HG03521 (cell line): Measurements from ENCODE around the gene HERC4.
"Not testable (repeated sequence)": the region's sequence is repeated elsewhere in the genome, so short reads cannot be mapped to it uniquely, and the experiment has no call there.

Source experiments
- ATAC-seq: cut with Tn5 transposase; IDR thresholded peaks from one replicate; pipeline ENCODE4 v1.9.1; 2021; ENCODE audit warnings: mild to moderate bottlenecking, moderate library complexity; ENCODE audit not compliant: unreplicated experiment

The HERC4 gene

DNA sequence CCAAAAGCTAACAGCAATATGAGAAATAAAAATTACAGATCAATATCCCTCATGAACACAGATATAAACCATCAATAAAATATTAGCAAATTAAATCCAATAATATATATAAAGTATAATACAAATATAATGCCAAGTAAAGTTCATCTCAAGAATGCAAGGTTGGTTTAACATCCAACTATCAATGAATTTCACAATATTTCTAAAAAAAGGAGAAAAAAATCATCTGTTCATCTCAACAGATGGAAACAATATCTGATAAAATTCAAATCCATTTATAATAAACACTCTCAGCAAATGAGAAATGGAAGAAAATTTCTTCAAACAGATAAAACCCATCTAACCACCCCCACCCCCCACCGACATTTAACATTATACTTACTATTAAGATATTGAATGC, 103.8 kb downstream of the HERC4 start:
- no peak for ATAC-seq

DNA sequence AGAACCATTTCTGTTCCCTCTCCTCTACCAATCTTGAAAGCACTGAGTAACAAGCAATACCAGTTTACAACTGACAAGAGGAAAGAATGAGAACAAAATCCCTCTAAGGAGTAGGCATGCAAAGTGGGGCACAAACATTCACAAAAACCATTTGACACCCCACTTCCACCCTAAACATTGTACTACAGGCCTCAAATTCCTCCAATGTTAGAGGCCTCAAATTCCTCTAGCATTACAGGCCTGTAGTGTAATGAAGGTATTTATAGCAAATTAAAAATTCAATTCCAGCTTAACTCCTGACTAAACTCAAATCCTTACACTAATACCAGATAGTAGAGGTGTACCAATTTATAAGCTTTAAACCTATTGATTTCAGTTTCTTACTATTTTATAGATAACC, 105.2 kb downstream of the HERC4 start:
- no peak for ATAC-seq

DNA sequence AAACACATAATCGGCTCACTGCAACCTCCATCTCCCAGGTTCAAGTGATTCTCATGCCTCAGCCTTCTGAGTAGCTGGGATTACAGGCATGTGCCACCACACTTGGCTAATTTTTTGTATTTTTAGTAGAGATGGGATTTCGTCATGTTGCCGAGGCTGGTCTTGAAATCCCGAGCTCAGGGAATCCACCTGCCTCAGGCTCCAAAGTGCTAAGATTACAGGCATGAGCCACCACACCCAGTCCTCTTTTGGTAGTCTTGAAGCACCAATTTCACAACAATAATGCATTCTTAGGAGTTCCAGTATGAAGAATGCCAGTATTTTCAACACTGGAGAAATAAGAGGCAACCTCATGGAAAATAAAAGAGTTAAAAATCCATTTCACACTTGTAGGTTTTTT, 109.0 kb downstream of the HERC4 start:
- not testable (repeated sequence) for ATAC-seq

DNA sequence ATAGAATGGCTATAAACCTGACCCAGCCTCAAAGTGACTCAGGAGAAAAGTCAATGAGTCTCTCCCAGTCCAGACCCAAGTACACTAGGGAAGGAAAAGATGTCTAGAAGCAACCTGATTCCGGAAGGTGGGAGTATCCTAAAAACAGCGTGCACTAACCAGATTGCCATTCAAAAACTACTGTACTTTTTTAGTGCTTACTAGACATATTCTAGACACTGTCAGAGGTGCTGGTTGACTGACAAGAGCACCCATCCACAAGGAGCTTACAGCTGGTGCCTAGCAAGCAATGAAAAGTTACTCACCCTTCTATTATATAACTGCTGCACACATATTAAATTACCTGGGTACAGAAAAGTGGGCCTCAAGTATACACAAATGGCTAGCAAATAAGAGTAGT, 109.6 kb downstream of the HERC4 start:
- ATAC-seq: no peak

DNA sequence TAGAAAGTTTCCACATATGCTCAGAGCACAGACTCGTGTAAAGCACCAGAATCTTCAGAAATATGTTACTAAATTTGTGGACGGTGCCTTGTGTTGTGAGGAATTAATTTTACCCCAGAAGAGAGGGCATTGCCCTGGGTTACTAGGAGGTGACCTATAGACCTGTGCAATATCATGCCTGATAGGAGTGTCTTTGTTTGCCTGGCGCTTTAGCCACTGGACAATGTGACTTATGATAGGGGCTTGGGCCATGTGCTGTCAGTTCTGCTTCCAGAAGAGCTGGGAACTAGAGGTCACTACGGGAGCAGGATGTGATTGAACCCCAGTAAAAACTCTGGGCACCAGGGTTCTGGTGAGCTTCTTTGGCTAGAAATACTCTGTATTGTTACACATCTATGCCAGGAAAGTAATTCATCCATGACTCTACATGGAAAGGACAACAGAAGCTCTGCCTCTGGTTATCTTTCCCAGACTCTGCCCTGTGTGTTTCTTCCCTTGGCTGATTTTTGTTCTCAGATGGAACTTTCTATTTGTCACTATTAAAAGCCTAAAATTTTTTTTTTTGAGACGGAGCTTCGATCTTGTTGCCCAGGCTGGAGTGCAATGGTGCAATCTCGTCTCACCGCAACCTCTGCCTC, 115.1 kb downstream of the HERC4 start:
- ATAC-seq: no peak

DNA sequence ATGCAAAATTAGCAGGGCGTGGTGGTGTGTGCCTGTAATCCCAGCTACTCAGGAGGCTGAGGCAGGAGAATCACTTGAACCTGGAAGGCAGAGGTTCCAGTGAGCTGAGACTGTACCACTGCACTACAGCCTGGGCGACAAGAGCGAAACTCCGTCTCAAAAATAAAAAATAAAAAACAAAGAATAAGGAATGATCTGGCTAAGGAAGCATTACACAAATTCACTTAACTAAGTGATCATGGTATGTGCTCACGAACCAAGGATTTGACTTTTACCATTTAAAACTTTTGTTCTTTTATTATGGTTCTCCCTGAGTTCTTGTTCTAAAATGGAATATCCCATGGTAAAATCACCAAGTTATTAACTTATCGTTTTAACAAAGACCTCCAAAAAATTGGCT, 119.5 kb downstream of the HERC4 start:
- ATAC-seq: no peak

DNA sequence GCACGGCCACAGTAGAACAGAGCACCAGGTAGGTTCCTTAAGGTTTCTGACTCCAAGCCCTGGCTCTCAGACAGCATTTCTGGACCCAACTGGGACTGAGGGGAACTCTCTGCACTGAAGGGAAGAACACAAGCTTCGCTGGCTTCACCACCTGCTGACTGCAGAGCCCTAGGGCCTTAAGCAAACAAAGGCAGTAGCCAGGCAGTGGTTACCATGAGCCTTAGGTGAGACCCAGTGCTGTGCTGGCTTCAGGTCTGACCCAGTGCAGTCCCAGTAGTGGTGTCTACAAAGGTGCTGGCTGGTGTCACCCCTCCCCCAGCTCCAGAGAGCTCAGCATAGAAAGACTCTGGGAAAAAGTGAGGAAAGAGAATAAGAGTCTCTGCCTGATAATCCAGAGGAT, 131.2 kb downstream of the HERC4 start:
- ATAC-seq: no peak

DNA sequence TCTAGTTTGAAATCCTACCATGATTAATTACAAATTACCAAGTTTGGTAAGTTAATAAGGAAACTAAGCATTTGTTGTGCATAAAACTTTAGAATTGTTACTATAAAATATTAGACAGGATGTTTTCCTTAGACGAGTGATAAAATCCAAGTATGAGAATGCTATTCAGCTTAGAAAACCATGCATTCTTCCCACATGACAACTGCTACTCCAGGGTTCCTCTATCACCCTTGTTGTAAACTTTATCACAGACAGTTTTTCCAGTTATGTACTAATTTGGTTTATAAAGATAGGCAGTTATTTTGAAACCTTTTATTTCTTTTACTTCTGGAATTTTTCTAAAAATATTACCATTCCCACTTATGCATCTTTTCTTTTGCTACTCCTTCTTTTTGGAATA, 138.7 kb downstream of the HERC4 start:
- no peak for ATAC-seq

DNA sequence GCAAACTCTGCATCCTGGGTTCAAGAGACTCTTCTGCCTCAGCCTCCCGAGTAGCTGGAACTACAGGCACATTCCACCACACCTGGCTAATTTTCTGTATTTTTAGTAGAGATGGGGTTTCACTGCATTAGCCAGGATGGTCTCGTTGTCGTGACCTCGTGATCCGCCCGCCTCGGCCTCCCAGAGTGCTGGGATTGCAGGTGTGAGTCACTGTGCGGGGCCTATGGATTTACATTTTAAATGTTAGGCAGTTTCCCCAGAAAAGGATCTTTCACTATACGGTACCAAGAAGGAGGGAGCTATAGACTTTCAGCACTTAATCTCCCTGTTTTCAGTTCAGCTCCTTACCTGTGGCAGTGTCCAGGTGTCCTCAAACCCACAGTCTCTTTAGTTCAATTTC, 139.9 kb downstream of the HERC4 start:
- ATAC-seq: no peak

DNA sequence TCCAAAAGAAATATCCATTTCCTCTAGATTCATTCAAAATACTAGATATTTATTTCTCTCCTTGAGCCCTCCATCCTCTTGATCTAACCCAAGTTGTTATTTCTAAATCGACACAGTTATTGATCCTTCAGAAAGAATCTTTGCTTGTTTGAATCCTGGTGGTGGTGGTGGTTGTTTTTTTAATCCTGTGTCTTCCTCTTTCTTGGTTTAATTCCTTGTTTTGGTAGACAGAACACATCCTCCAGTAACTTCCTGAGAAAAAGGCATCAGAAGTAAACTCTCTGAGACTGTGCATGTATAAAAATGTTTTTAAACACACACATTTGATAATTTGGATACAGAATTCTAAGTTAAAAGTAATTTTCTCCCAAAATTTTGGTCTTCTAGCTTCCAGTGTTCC, 140.7 kb downstream of the HERC4 start:
- ATAC-seq: no peak

DNA sequence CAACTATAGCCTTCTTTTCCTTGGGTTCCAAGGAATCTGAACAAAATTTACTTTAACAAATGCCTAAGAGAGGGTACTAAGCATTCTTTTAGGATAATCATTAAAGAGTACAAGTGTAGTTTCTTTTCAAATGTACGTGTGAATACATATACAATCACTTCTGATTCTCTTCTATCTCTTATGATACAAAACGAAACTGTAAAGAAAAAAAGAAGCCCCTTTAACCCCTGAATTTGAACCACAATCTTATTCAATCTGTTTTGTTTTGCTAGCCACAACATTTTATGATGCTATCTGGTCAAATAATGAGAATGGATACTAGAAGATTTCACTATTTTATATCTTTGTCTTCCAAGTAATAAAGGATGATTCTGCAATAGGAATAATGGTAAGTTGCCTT, 141.9 kb downstream of the HERC4 start:
- ATAC-seq: no peak

DNA sequence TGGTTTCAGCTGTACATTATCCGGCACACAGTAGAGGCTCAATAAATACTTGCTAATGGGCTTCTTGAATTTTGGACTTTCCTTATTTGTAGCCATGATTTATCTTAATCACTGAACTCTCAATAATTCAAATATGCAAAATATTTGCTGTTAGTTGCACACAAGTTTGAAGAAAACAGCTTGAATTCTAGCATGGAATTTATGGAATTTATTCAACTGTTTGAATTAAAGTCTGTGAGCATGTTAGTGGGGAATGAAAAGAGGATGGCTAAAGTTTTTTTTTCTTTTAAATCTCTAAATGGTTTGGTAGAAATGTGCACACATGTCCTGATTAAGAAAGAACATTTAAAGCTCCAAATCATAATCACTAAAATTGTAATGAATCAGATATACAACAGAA, 148.1 kb downstream of the HERC4 start:
- no peak for ATAC-seq

DNA sequence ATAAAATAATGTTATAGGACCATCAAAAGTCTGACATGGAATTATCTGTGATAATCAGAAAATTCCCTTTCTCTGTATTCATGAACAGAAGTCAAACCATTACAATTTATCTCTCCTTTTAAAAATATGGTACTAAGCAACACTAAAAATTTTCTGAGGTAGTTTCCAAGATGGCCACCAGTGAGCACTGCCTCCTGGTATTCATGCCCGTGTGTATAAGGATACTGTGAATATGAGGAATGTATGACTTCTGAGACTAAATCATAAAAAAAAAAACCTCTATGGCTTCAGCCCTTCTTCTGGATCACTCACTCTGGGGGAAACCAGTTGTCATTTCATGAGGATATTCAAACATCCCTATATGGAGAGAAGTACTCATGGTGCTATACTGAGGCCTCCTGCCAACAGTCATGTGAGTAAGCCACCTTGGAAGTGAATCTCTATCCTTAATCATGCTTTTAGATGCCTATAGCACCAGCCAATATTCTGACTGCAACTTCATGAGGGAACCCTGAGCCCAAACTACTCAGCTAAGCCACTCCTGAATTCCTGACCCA, 149.6 kb downstream of the HERC4 start:
- ATAC-seq: no peak

DNA sequence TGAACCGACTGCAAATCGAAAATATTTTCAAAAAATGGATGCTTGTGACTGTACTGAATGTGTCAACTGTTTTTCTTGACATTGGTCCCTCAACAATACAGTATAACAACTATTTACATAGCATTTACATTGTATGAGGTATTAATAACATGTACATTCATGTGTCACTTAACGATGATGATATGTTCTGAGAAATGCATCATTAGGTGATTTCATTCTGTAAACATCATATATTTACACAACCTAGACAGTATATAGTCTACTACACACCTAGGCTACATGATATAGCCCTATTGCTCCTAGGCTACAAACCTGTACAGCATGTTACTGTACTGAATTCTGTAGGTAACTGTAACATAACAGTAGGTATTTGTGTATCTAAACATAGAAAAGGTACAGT, 150.9 kb downstream of the HERC4 start:
- ATAC-seq: no peak

DNA sequence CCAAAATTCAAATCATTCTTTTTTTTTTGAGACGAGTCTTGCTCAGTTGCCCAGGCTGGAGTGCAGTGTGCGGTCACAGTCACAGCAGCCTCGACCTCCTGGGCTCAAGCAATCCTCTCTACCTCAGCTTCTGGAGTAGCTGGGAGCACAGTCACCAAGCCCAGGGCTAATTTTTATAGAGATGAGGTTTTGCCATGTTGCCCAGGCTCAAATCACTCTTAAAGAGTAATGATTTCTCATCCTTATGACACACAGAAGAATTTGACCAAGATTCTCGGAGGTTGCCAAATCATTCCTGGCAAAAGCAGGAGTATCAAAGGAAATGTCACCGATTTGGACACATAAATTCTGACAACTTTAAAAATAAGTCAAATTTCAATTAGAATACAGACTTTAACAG, 151.5 kb downstream of the HERC4 start:
- no peak for ATAC-seq

DNA sequence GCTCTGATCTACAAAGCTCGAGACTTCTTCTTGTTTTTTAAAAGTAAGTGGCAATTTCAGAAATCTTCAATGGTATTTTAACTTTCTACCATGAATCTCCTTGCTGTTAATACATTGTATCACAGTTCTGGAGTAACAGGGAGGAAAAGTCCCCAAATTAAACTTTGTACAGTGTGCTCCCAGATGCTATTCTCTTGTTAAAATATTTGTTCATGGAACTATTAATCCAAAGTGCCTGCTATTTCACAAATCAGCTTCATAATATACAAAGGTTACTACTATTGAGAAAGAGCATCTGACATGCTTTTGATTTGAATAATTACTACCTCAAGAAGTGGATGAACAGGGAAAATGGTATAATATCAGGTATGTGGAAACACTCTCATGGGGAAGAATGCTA, 154.0 kb downstream of the HERC4 start:
- no peak for ATAC-seq

DNA sequence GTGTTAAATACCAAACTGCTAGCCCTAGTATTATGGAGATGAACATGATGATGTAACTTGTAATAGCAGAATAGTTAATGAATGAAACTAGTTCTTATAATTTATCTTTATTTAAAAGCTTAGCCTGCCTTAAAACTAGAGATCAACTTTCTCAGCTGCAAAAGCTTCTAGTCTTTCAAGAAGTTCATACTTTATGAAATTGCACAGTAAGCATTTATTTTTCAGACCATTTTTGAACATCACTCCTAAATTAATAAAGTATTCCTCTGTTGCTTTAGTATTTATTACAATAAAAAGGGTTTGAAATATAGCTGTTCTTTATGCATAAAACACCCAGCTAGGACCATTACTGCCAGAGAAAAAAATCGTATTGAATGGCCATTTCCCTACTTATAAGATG, 157.4 kb downstream of the HERC4 start:
- no peak for ATAC-seq

DNA sequence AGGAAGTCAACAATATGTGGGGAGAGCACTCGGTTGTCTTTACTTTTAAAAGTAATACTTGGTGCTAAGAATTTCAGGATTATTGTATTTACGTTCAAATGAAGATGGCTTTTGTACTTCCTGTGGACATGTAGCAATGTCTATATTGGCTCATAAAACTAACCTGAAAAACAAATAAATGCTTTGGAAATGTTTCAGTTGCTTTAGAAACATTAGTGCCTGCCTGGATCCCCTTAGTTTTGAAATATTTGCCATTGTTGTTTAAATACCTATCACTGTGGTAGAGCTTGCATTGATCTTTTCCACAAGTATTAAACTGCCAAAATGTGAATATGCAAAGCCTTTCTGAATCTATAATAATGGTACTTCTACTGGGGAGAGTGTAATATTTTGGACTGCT, 157.9 kb downstream of the HERC4 start:
- no peak for ATAC-seq

DNA sequence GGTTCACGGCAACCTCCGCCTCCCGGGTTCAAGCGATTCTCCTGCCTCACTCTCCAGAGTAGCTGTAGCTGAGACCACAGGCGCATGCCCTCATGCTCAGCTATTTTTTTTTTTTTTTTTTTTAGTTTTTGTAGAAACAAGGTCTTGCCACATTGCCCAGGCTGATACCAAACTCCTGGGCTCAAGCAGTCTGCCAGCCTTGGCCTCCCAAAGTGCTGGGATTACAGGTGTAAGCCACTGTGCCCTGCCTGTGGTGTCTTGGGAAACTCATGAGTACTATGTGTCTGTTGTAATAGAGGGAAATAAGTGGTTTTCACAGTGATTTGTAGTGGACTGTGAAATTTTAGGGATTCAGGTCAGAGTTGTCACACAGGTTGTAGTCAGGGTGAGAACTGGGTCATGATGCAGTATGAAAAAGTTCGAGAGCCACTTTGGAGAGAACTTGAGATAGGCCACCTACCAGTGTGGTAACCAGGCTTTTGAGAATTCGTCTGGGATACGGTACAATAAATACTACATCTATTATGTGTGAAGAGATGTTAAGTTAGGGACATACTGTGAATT, 160.2 kb downstream of the HERC4 start:
- no peak for ATAC-seq

DNA sequence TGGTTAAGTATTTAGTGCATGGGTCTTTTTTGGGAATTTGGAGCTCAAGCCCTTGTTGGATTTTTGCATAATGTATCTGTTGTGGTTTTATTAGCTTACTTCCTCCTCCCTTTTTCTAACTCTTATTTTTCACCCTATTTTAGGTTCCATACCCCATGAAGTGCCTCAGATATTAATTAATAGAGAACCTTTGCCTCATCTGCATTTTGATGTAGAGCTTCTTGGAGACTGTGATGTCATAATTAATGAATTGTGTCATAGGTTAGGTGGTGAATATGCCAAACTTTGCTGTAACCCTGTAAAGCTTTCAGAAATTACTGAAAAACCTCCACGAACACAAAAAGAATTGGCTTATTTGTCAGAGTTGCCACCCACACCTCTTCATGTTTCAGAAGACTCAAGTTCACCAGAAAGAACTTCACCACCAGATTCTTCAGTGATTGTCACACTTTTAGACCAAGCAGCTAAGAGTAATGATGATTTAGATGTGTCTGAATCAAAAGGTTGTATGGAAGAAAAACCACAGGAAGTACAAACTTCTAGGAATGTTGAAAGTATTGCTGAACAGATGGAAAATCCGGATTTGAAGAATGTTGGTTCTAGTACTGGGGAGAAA, 162.6 kb downstream of the HERC4 start:
- ATAC-seq: no peak

DNA sequence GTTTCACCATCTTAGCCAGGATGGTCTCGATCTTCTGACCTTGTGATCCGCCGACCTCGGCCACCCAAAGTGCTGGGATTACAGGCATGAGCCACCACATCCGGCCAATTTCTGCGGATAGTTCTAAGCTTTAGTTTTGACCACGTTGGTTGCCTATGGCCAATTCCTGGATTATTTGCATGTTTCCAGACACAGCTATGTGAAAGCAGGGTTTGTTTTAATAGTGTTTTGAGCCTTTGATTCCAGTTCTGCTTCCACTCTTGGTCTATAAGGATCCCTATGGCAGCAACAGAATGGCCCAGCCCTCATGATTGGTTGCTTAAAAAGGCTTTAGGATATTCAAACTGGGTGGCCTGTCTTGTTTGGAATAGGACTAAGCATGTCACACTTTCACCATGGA, 171.5 kb downstream of the HERC4 start:
- no peak for ATAC-seq

DNA sequence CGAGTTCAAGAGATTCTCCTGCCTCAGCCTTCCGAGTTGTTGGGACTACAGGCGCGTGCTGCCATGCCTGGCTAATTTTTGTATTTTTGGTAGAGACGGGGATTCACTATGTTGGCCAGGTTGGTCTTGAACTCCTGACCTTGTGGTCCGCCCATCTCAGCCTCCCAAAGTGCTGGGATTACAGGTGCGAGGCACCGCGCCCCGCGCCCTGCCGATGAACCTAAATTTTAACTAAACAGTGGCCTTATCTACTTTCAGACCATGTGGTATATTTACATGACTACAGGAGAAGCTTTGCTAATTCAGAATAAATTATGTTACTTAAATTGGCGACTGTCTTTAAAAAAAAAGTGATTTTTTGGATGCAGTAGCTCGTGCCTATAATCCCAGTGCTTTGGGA, 181.4 kb downstream of the HERC4 start:
- no peak for ATAC-seq
